Astrocyte (in vitro differentiated cells and primary cell): Measurements from ENCODE around the gene HAND1. TPM values are rescaled to one million over a fixed set of nuclear protein-coding genes. Genes with fewer than 3 reads are reported as not detected.

Experiments
- DNase-seq: peaks from one replicate; pipeline ENCODE4 v3.0.0-alpha.2; 2010; ENCODE audit warnings: low read depth
- FAIRE-seq: peaks from 2 replicates; lab custom pipeline; 2011; peaks lifted over from hg19 to GRCh38; lab: Jason Lieb, UNC
- H2AFZ ChIP-seq: 2 replicates; pipeline ENCODE4 v1.6.0; 2012; ENCODE audit warnings: low read depth, low read length, inconsistent platforms
- H3K27ac ChIP-seq: 2 replicates; pipeline ENCODE4 v1.5.1; 2011; ENCODE audit warnings: low read depth, low read length, inconsistent platforms
- H3K27me3 ChIP-seq: 2 replicates; pipeline ENCODE4 v1.6.0; 2011; ENCODE audit warnings: low read length, inconsistent platforms; ENCODE audit not compliant: insufficient read depth
- H3K36me3 ChIP-seq: 2 replicates; pipeline ENCODE4 v1.5.1; 2011; ENCODE audit warnings: low read length, inconsistent platforms; ENCODE audit not compliant: insufficient read depth
- H3K4me1 ChIP-seq: 2 replicates; pipeline ENCODE4 v1.5.1; 2011; ENCODE audit warnings: low read length, inconsistent platforms; ENCODE audit not compliant: insufficient read depth
- H3K4me2 ChIP-seq: 2 replicates; pipeline ENCODE4 v1.6.0; 2012; ENCODE audit warnings: low read length, inconsistent platforms
- H3K4me3 ChIP-seq: 2 replicates; pipeline ENCODE4 v1.5.1; 2011; ENCODE audit warnings: low read depth, mild to moderate bottlenecking, low read length, inconsistent platforms; ENCODE audit not compliant: insufficient read depth
- H3K79me2 ChIP-seq: 2 replicates; pipeline ENCODE4 v1.6.0; 2012; ENCODE audit warnings: mild to moderate bottlenecking, low read length, inconsistent platforms; ENCODE audit not compliant: insufficient read depth
- H3K9ac ChIP-seq: 2 replicates; pipeline ENCODE4 v1.6.0; 2012; ENCODE audit warnings: mild to moderate bottlenecking, low read length, inconsistent platforms
- H3K9me3 ChIP-seq: 2 replicates; pipeline ENCODE4 v1.5.1; 2012; ENCODE audit warnings: low read depth, mild to moderate bottlenecking, low read length, inconsistent platforms; ENCODE audit not compliant: insufficient read depth
- H4K20me1 ChIP-seq: 2 replicates; pipeline ENCODE4 v1.6.0; 2012; ENCODE audit warnings: low read length, inconsistent platforms; ENCODE audit not compliant: insufficient read depth
- H3K27ac Mint-ChIP-seq: one replicate; pipeline ENCODE4 v1.8.0; 2021; ENCODE audit warnings: mild to moderate bottlenecking, mixed read lengths; ENCODE audit not compliant: unreplicated experiment
- H3K27me3 Mint-ChIP-seq: one replicate; pipeline ENCODE4 v1.8.0; 2021; ENCODE audit warnings: low read depth, mixed read lengths; ENCODE audit not compliant: unreplicated experiment
- H3K36me3 Mint-ChIP-seq: one replicate; pipeline ENCODE4 v1.8.0; 2021; ENCODE audit warnings: low read depth, mixed read lengths; ENCODE audit not compliant: unreplicated experiment
- H3K4me1 Mint-ChIP-seq: one replicate; pipeline ENCODE4 v1.8.0; 2021; ENCODE audit warnings: low read depth, mixed read lengths; ENCODE audit not compliant: unreplicated experiment
- H3K4me3 Mint-ChIP-seq: one replicate; pipeline ENCODE4 v1.8.0; 2021; ENCODE audit warnings: mild to moderate bottlenecking, moderate library complexity, mixed read lengths; ENCODE audit not compliant: unreplicated experiment
- H3K9me3 Mint-ChIP-seq: one replicate; pipeline ENCODE4 v1.8.0; 2021; ENCODE audit warnings: mild to moderate bottlenecking, mixed read lengths; ENCODE audit not compliant: unreplicated experiment
- EZH2 ChIP-seq: IDR thresholded peaks from 2 replicates; pipeline ENCODE4 v1.6.1; 2012; ENCODE audit warnings: mild to moderate bottlenecking, low read length, inconsistent platforms; ENCODE audit not compliant: insufficient read depth
- total RNA-seq: library from RNA; stranded (reverse); gene quantifications from 2 replicates; pipeline ENCODE4 v1.2.1, GENCODE V29; 2021
- TF ChIP-seq, protein P1 (sequence below): IDR thresholded peaks from 2 replicates; pipeline ENCODE4 v1.5.1; 2011; ENCODE audit warnings: low read depth, mild to moderate bottlenecking, inconsistent platforms, low read length, moderate library complexity; ENCODE audit not compliant: insufficient read depth

HAND1 gene
- total RNA-seq, 1 donor from 2014 or later, result not detected

DNA sequence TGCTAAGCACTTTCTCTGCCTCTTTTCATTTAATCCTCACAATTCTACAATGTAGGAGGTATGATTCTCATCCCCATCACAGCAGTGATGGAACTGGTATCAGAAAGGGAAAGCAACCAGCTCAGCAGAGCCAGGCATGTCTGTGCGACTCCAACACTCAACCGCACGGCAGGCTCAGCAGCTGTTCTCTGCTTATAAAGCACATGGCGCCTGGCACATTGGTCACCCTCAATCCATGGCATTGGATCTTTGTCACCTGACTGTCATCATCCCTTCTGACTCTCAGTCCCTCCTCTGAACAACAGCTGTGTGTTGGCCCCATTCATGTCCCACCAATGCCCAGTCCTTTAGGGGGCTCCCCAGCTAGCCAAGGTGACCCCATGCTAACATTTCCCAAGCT lies 45.1 kb upstream of the HAND1 start:
- Histone ChIP-seq H3K4me1 (peaks cover 3% of the 10 kb centered on the region), H3K9me3 (no peaks in the 10 kb centered on the region), H3K27ac (no peak overlapping the region), H3K4me3 (no peak overlapping the region), H3K4me2 (no peak overlapping the region), H3K36me3 (no peaks in the 10 kb centered on the region), H4K20me1 (no peaks in the 10 kb centered on the region), H3K9ac (no peak overlapping the region), H3K79me2 (no peaks in the 10 kb centered on the region), H3K27me3 (peaks cover 28% of the 10 kb centered on the region), H2AFZ (no peak overlapping the region)
- Mint-ChIP-seq H3K27ac (no peak overlapping the region), H3K9me3 (no peaks in the 10 kb centered on the region), H3K4me1 (peaks cover 17% of the 10 kb centered on the region), H3K27me3 (peaks cover 41% of the 10 kb centered on the region), H3K4me3 (no peak overlapping the region), H3K36me3 (no peaks in the 10 kb centered on the region)
- DNase-seq, result no peak
- no peak for FAIRE-seq
- TF ChIP-seq, protein P1, sequence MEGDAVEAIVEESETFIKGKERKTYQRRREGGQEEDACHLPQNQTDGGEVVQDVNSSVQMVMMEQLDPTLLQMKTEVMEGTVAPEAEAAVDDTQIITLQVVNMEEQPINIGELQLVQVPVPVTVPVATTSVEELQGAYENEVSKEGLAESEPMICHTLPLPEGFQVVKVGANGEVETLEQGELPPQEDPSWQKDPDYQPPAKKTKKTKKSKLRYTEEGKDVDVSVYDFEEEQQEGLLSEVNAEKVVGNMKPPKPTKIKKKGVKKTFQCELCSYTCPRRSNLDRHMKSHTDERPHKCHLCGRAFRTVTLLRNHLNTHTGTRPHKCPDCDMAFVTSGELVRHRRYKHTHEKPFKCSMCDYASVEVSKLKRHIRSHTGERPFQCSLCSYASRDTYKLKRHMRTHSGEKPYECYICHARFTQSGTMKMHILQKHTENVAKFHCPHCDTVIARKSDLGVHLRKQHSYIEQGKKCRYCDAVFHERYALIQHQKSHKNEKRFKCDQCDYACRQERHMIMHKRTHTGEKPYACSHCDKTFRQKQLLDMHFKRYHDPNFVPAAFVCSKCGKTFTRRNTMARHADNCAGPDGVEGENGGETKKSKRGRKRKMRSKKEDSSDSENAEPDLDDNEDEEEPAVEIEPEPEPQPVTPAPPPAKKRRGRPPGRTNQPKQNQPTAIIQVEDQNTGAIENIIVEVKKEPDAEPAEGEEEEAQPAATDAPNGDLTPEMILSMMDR, result no peak

DNA sequence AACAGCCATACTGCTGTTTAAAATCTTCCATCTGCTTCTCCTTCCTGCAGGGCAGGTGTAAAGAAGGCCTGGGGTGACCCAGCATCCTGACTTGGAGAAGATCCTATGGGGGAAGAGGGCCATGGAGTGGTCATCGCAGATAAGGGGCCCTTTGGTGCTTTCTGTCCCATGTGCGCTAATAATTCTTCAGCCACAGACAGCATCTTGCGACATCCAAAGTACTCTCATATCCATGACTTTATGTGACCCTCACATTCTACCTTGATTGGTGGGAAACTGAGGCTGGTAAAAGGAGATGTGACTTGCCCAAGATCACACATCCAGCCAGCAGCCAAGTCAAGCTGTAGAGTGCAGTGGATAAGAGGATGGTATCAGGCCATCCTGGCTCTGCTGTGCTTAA lies 44.3 kb upstream of the HAND1 start:
- no peak overlapping the region for H3K27ac Mint-ChIP-seq
- peaks cover 17% of the 10 kb centered on the region for H3K4me1 Mint-ChIP-seq
- Histone ChIP-seq H3K4me2 (no peak overlapping the region), H3K4me1 (peaks cover 3% of the 10 kb centered on the region), H3K9ac (no peak overlapping the region), H3K27me3 (peaks cover 23% of the 10 kb centered on the region), H3K27ac (no peak overlapping the region), H3K79me2 (no peaks in the 10 kb centered on the region), H3K9me3 (no peaks in the 10 kb centered on the region), H4K20me1 (no peaks in the 10 kb centered on the region), H3K36me3 (no peaks in the 10 kb centered on the region), H3K4me3 (no peak overlapping the region), H2AFZ (no peak overlapping the region)
- no peaks in the 10 kb centered on the region for H3K36me3 Mint-ChIP-seq
- H3K4me3 Mint-ChIP-seq, result no peak overlapping the region
- no peaks in the 10 kb centered on the region for H3K9me3 Mint-ChIP-seq
- FAIRE-seq (no peak), DNase-seq (no peak)
- peaks cover 43% of the 10 kb centered on the region for H3K27me3 Mint-ChIP-seq
- no peak for TF ChIP-seq EZH2
- TF ChIP-seq, protein P1, result no peak

DNA sequence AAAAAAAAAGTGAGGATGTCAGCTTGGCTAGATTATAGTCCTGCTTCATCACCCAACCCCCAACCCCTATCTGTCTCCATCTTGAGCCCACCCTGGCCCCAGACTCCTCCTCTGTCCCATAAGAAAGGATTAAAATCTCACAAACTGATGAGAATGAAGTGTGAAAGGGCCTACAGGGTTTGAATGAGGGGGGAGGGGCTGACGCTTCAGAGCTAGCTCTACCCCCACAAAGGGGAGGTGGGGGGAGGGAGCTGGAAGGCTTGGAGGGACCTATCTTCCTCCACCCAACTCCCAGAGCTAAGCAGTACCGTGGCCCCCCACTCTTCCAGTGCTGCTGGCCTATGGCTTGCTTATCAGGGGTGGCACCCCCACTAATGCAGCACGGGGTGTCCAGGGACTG lies 43.7 kb upstream of the HAND1 start:
- Histone ChIP-seq H3K79me2 (no peaks in the 10 kb centered on the region), H3K4me2 (no peak overlapping the region), H4K20me1 (no peaks in the 10 kb centered on the region), H3K4me3 (no peak overlapping the region), H3K9me3 (no peaks in the 10 kb centered on the region), H3K27me3 (peaks cover 23% of the 10 kb centered on the region), H3K27ac (no peak overlapping the region), H3K9ac (no peak overlapping the region), H2AFZ (no peak overlapping the region), H3K36me3 (no peaks in the 10 kb centered on the region), H3K4me1 (peaks cover 3% of the 10 kb centered on the region)
- Mint-ChIP-seq H3K9me3 (no peaks in the 10 kb centered on the region), H3K27me3 (peaks cover 46% of the 10 kb centered on the region), H3K36me3 (no peaks in the 10 kb centered on the region), H3K27ac (no peak overlapping the region), H3K4me1 (peaks cover 17% of the 10 kb centered on the region), H3K4me3 (no peak overlapping the region)
- FAIRE-seq, result no peak
- DNase-seq, result no peak
- no peak for TF ChIP-seq EZH2
- TF ChIP-seq, protein P1, result no peak
